ENCODE data around the gene SH3RF3.

DNA sequence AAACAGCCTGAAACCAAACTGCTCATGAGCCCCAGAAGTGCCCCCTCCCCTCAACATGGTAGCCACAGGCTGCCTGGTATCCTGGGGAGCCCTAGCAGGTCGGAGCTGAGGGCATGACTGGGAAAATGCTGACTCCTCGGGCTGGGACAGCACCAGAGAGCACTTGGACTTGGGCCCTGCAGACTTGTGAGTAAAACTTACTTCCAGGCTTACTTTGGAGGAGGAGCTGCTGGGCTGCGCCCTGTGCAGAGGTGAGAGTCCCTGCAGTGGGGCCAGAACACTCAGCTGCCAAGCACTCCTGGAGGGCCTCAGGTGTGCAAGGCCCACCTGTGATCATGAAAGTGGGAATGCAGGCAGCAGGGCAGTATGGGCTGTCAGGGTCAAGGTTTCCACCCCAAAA, 365.3 kb downstream of the SH3RF3 start:
- no peak for TF ChIP-seq POLR2A (IDR thresholded peaks at IDR 0.05)
- TF ChIP-seq, protein P1, sequence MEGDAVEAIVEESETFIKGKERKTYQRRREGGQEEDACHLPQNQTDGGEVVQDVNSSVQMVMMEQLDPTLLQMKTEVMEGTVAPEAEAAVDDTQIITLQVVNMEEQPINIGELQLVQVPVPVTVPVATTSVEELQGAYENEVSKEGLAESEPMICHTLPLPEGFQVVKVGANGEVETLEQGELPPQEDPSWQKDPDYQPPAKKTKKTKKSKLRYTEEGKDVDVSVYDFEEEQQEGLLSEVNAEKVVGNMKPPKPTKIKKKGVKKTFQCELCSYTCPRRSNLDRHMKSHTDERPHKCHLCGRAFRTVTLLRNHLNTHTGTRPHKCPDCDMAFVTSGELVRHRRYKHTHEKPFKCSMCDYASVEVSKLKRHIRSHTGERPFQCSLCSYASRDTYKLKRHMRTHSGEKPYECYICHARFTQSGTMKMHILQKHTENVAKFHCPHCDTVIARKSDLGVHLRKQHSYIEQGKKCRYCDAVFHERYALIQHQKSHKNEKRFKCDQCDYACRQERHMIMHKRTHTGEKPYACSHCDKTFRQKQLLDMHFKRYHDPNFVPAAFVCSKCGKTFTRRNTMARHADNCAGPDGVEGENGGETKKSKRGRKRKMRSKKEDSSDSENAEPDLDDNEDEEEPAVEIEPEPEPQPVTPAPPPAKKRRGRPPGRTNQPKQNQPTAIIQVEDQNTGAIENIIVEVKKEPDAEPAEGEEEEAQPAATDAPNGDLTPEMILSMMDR (IDR thresholded peaks at IDR 0.05): no peak
